GM10847 (cell line): ENCODE data around the gene TOMM70.

ENCODE experiments used
- POLR2A ChIP-seq: IDR thresholded peaks from 2 replicates; pipeline ENCODE4 v1.6.1; 2011; ENCODE audit not compliant: insufficient read length; ENCODE audit errors: extremely low read depth

TOMM70 gene

DNA sequence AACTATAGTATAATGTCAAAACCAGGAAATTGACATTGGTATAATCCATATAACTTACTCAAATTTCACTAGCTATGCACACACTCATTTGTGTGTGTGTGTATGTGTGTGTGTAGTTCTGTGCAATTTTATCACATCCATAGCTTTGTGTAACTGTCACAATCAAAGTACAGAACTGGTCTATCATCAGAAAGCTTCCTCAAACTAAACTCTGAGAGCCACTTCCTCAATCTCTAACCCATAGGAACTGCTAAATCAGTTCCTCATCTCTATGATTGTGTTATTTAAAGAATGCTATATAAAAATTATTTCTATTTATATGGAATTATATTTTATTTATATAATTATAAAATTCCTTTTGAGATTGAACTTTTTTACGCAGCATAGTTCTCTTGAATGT is 18.5 kb upstream of the TOMM70 start:
- TF ChIP-seq POLR2A = no peak

GRCh38 chr3:100416863-100417262 is 16.0 kb upstream of the TOMM70 start:
- TF ChIP-seq POLR2A = no peak

- no peak for TF ChIP-seq POLR2A
Observed at GRCh38 chr3:100416176-100416575, 15.3 kb upstream of the TOMM70 start.

- TF ChIP-seq POLR2A = no peak
Observed at GRCh38 chr3:100413613-100414012, 12.7 kb upstream of the TOMM70 start.

- TF ChIP-seq POLR2A = no peak
Observed at GRCh38 chr3:100412912-100413590, 12.2 kb upstream of the TOMM70 start.

- no peak for TF ChIP-seq POLR2A
Observed at GRCh38 chr3:100411091-100411982, 10.4 kb upstream of the TOMM70 start.

DNA sequence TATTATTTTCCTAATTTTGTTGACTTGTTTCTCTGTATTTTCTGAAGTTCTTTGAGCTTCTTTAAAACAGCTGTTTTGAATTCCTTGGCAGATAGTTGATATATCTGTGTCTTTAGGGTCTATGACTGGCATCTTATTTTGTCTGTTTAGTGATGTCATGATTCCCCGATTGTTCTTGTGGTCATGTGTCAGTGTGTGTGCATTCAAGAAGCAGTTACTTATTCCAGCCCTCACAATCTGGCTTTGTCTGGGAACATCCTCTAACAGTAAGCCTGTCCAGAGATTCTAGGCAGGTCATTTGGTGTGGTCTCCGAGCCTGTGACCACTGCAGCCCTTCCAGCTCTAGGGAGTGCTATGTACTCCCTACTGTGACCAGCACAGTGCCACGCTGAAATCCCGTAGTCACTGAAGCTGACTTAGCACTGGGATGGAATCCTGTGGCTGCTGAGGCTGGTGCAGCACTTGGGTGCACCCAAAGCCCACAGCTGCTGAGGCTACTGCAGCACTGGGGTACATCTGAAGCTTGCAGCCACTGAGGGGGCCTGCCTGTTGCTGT is 7.2 kb upstream of the TOMM70 start:
- TF ChIP-seq POLR2A = no peak

DNA sequence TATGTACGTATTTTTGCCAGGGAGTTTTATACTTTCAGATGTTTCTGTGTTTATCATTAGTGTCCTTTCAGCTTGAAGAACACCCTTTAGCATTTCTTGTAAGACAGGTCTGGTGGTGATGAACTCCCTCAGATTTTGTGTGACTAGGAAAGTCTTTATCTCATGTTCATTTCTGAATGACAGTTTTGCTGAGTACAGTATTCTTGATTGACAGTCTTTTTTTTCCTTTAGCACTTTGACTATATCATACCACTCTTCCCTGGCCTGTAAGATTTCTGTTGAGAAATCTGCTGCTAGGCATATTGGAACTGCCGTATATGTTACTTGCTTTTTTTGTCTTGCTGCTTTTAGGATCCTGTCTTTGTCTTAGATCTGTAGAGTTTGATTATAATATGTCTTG is 6.3 kb upstream of the TOMM70 start:
- no peak for TF ChIP-seq POLR2A

- TF ChIP-seq POLR2A = no peak
Observed at GRCh38 chr3:100404250-100404548, 3.3 kb upstream of the TOMM70 start.

- no peak for TF ChIP-seq POLR2A
Observed at GRCh38 chr3:100403362-100404249, 2.7 kb upstream of the TOMM70 start.

GRCh38 chr3:100402891-100403290 is 2.0 kb upstream of the TOMM70 start:
- TF ChIP-seq POLR2A = no peak

- no peak for TF ChIP-seq POLR2A
Observed at GRCh38 chr3:100402256-100402655, 1.4 kb upstream of the TOMM70 start.

- no peak for TF ChIP-seq POLR2A
Observed at GRCh38 chr3:100401674-100402041, 769 bp upstream of the TOMM70 start.

DNA sequence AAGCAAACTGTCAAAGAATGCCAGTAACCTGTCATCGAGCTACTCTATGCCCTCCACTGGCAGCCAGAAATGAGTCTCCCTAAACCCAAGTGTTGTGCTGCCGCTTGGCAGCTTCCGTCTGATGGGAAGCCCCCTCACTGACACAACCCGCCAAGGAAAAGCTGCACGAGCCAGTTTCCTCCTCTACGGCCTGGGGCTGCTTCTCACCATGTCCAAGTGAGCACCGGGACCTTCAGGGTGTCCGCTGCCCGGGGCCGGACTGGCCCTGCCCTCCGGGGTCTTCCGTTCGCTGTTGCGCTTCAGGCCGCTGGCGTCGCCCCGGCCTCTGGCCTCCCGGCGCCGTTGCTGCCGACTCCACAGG is 490 bp downstream of the TOMM70 start:
- no peak for TF ChIP-seq POLR2A

DNA sequence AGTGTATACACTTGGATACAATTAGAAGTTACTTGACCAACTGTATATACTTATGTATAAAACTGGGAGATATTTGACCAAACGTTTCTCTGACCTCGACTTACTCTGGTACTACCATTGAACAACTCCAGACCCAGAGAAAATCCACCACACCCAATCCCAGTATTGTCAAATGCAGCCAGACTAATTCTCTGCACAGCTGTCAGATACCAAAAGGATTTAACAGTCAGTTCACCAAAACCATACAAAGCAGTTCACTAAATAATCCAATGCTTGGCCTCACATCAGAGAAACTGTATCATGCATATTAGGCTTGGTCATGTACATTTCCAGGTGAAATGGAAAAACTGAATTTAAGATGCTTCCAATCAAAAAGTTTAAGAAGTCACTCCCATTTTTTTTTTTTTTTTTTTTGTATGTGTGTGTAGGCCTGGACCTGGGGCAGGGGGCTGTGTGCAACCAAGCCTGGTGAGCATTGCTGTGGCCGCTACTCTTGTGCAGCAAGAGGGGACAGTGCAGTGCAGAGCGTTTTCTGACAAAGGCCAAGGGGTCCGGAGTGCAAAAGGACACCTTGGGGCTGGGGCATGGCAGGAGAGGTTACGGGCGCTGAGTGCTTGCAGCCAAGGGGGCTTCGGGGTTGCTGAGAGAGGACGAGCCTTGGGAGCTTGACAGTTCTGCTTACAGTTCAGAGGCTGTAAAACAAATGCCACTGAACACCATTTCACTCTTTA is 1.4 kb downstream of the TOMM70 start:
- TF ChIP-seq POLR2A = no peak

DNA sequence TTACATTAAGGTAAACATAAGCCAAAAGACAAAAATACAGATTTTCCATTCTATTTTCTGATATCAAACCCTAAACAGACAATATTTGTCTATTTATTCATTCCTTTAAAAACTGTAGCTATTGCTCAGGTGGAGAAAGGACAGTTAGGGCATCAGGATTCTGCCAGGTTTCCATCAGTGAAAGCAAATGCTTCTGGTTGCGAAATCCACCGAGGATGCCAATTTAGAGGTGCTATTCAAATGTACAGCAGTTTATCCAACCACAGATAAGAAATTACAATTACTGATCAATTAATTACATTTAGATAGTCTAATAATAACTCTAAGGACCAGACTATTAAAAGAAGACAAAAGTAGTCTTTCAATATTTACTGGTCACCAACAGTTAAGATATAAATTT is 3.9 kb downstream of the TOMM70 start:
- TF ChIP-seq POLR2A = no peak
